ENCODE results near the gene ZNF322.

- TF ChIP-seq CTCF (optimal IDR thresholded peaks at IDR 0.05 in 1 of 3, IDR thresholded peaks at IDR 0.05 in 1 of 3, conservative IDR thresholded peaks at IDR 0.05 in 1 of 3; ENCODE audit: extremely low read depth in 1 of 3, insufficient read depth in 2 of 3, low read length in 3 of 3): no peak
- TF ChIP-seq EZH2 (IDR thresholded peaks at IDR 0.05; ENCODE audit: low read length): no peak
These were observed 31.7 kb downstream of the ZNF322 start for GRCh38 chr6:26627843-26628242.

All from keratinocyte (primary cell).